Loucy (cell line): ENCODE measurements around the gene MTA1.

Experiments used
- H2AFZ ChIP-seq: fragments of 200-600 bp; sonication (generic); 2 replicates; pipeline ENCODE4 v1.6.0; 2016; ENCODE audit warnings: antibody characterized with exemption, mild to moderate bottlenecking, low read length, moderate library complexity
- H3F3A ChIP-seq: fragments of 200-600 bp; 2 replicates; pipeline ENCODE4 v1.6.0; 2016; ENCODE audit warnings: antibody characterized with exemption, low read depth, mild to moderate bottlenecking
- H3K27me3 ChIP-seq: fragments of 200-600 bp; sonication (generic); 2 replicates; pipeline ENCODE4 v1.6.1; 2014; ENCODE audit warnings: low read length, mild to moderate bottlenecking; ENCODE audit not compliant: insufficient read depth, poor library complexity, severe bottlenecking
- H3K36me3 ChIP-seq: fragments of 200-600 bp; sonication (generic); 2 replicates; pipeline ENCODE4 v1.6.1; 2016; ENCODE audit warnings: low read length; ENCODE audit not compliant: insufficient read depth
- H3K4me1 ChIP-seq: fragments of 200-600 bp; sonication (generic); 2 replicates; pipeline ENCODE4 v1.5.1; 2014; ENCODE audit warnings: low read length, mild to moderate bottlenecking; ENCODE audit not compliant: insufficient read depth, poor library complexity, severe bottlenecking
- H3K4me2 ChIP-seq: fragments of 200-600 bp; sonication (generic); 2 replicates; pipeline ENCODE4 v1.6.0; 2014; ENCODE audit warnings: antibody characterized with exemption, low read length, low read depth, mild to moderate bottlenecking; ENCODE audit not compliant: poor library complexity, severe bottlenecking
- H3K4me3 ChIP-seq: fragments of 200-600 bp; sonication (generic); 2 replicates; pipeline ENCODE4 v1.5.1; 2014; ENCODE audit warnings: low read length, mild to moderate bottlenecking, mixed read lengths; ENCODE audit not compliant: poor library complexity, severe bottlenecking
- H3K79me2 ChIP-seq: fragments of 200-600 bp; sonication (generic); 2 replicates; pipeline ENCODE4 v1.6.1; 2014; ENCODE audit warnings: low read length; ENCODE audit not compliant: insufficient read depth
- H3K9ac ChIP-seq: fragments of 200-600 bp; sonication (generic); 2 replicates; pipeline ENCODE4 v1.6.0; 2014; ENCODE audit warnings: mild to moderate bottlenecking, low read depth, low read length, moderate library complexity; ENCODE audit not compliant: poor library complexity, severe bottlenecking
- H3K9me2 ChIP-seq: fragments of 200-600 bp; sonication (generic); replicated peaks from 2 replicates; pipeline ENCODE4 v1.6.1; 2016; ENCODE audit warnings: low read depth, low read length, mixed read lengths
- H3K9me3 ChIP-seq: fragments of 200-600 bp; sonication (generic); 2 replicates; pipeline ENCODE4 v1.6.1; 2014; ENCODE audit warnings: mild to moderate bottlenecking, antibody characterized with exemption, low read length, low read depth; ENCODE audit not compliant: insufficient read depth
- H4K20me1 ChIP-seq: fragments of 200-600 bp; sonication (generic); 2 replicates; pipeline ENCODE4 v1.6.0; 2014; ENCODE audit warnings: antibody characterized with exemption, low read length, mild to moderate bottlenecking; ENCODE audit not compliant: insufficient read depth, poor library complexity, severe bottlenecking
- CTCF ChIP-seq: fragments of 200-600 bp; sonication (generic); conservative IDR thresholded peaks from 2 replicates; pipeline ENCODE4 v1.5.1; 2014; ENCODE audit warnings: mild to moderate bottlenecking, antibody characterized with exemption, low read length
- EZH2phosphoT487 ChIP-seq: fragments of 200-600 bp; IDR thresholded peaks from 2 replicates; pipeline ENCODE4 v1.6.1; 2018; ENCODE audit warnings: antibody characterized with exemption, mild to moderate bottlenecking, moderate library complexity, borderline replicate concordance

The MTA1 gene

GRCh38 chr14:105482486-105483110 is 63.0 kb downstream of the MTA1 start:
- H2AFZ ChIP-seq, result 0 out of 2 replicates have a peak overlapping the region, but pooled peaks have one; percentile 62
- H3K27me3 ChIP-seq, result no peaks in the 10 kb centered on the region
- H3K9me3 ChIP-seq, result no peaks in the 10 kb centered on the region
- H3K79me2 ChIP-seq, result no peaks in the 10 kb centered on the region
- H3K9me2 ChIP-seq, result no peaks in the 10 kb centered on the region
- peak overlapping the region; percentile 52 for H3K9ac ChIP-seq
- H3F3A ChIP-seq, result no peaks in the 10 kb centered on the region
- TF ChIP-seq CTCF, result no peak
- no peak for TF ChIP-seq EZH2phosphoT487
- H3K4me2 ChIP-seq, result peak overlapping the region; percentile 78
- H4K20me1 ChIP-seq, result no peaks in the 10 kb centered on the region
- H3K4me3 ChIP-seq, result peak overlapping the region; percentile 70
- H3K36me3 ChIP-seq, result no peaks in the 10 kb centered on the region
- H3K4me1 ChIP-seq, result peaks cover 29% of the 10 kb centered on the region

GRCh38 chr14:105483300-105484068 is 63.9 kb downstream of the MTA1 start:
- Histone ChIP-seq H2AFZ (no peak overlapping the region), H3K27me3 (no peaks in the 10 kb centered on the region), H4K20me1 (no peaks in the 10 kb centered on the region), H3K36me3 (no peaks in the 10 kb centered on the region), H3K4me3 (no peak overlapping the region), H3K9me2 (no peaks in the 10 kb centered on the region), H3K79me2 (no peaks in the 10 kb centered on the region), H3F3A (no peaks in the 10 kb centered on the region), H3K4me1 (peaks cover 29% of the 10 kb centered on the region), H3K4me2 (no peak overlapping the region), H3K9ac (no peak overlapping the region), H3K9me3 (no peaks in the 10 kb centered on the region)
- no peak for TF ChIP-seq EZH2phosphoT487
- TF ChIP-seq CTCF, result no peak

- Histone ChIP-seq H3K36me3 (no peaks in the 10 kb centered on the region), H3K4me3 (no peak overlapping the region), H3K4me1 (peaks cover 32% of the 10 kb centered on the region), H3K79me2 (no peaks in the 10 kb centered on the region), H2AFZ (no peak overlapping the region), H3F3A (no peaks in the 10 kb centered on the region), H3K9ac (no peak overlapping the region), H3K4me2 (no peak overlapping the region), H3K9me3 (no peaks in the 10 kb centered on the region), H3K9me2 (no peaks in the 10 kb centered on the region), H4K20me1 (no peaks in the 10 kb centered on the region), H3K27me3 (no peaks in the 10 kb centered on the region)
- TF ChIP-seq CTCF, result no peak
- no peak for TF ChIP-seq EZH2phosphoT487
These were observed 64.7 kb downstream of the MTA1 start for GRCh38 chr14:105484069-105484996.
